Measurements from ENCODE around the gene ULK4. TPM values are rescaled to one million over a fixed set of nuclear protein-coding genes. Genes with fewer than 3 reads are reported as not detected.

ULK4 gene
- total RNA-seq, 1 experiment from 2014 or later, result 6.3 TPM

GRCh38 chr3:41681479-41681878 is 280.4 kb downstream of the ULK4 start:
- H3K9me3 ChIP-seq (ENCODE audit: control insufficient read depth in 1 of 2, insufficient read depth in 1 of 2, low read depth in 1 of 2, low read length in 2 of 2), result no peaks in the 10 kb centered on the region
- RAD21 ChIA-PET (ENCODE audit: low non-redundant PET in 1 of 2, low total read pairs in 2 of 2, uncharacterized antibody in 2 of 2, unreplicated experiment in 2 of 2), result no interaction called here
- no peaks in the 10 kb centered on the region for H3K27me3 ChIP-seq (ENCODE audit: insufficient read depth, low read length)
- no peaks in the 10 kb centered on the region for H3K79me2 ChIP-seq (ENCODE audit: insufficient read depth, low read length)
- CTCF ChIA-PET, result no interaction called here
- POLR2A ChIA-PET, result no interaction called here
- DNase-seq (ENCODE audit: low read depth, low spot score) (no peak), ATAC-seq (no peak)
- H3K4me1 ChIP-seq (ENCODE audit: control insufficient read depth in 1 of 2, insufficient read depth in 2 of 2, low read length in 2 of 2), result no peaks in the 10 kb centered on the region
- H3K36me3 ChIP-seq (ENCODE audit: control insufficient read depth in 1 of 2, insufficient read depth in 2 of 2, low read length in 2 of 2), result no peaks in the 10 kb centered on the region
- intact Hi-C loops (cut with micrococcal nuclease), result no loop called here
- H3K9ac ChIP-seq (ENCODE audit: low read length), result no peak overlapping the region
- no peak overlapping the region for H3K27ac ChIP-seq (ENCODE audit: low read depth, low read length)
- no peaks in the 10 kb centered on the region for H3K9me2 ChIP-seq (ENCODE audit: insufficient read depth)
- H3K4me2 ChIP-seq (ENCODE audit: low read length), result no peak overlapping the region
- no peaks in the 10 kb centered on the region for H4K20me1 ChIP-seq (ENCODE audit: insufficient read depth)
- H2AFZ ChIP-seq (ENCODE audit: low read depth, low read length, poor library complexity, severe bottlenecking), result no peak overlapping the region
- TF ChIP-seq CBX3 (IDR thresholded peaks at IDR 0.05; ENCODE audit: low read depth) (no peak), TCF7L2 (IDR thresholded peaks at IDR 0.05; ENCODE audit: borderline replicate concordance, extremely low read depth, insufficient read depth, insufficient read length) (no peak), ZFX (IDR thresholded peaks at IDR 0.05) (no peak), EZH2phosphoT487 (IDR thresholded peaks at IDR 0.05; ENCODE audit: borderline replicate concordance) (no peak), ZNF274 (IDR thresholded peaks at IDR 0.05; ENCODE audit: low read depth, low read length) (no peak), SP1 (IDR thresholded peaks at IDR 0.05; ENCODE audit: low read depth) (no peak)
- TF ChIP-seq, protein P1, sequence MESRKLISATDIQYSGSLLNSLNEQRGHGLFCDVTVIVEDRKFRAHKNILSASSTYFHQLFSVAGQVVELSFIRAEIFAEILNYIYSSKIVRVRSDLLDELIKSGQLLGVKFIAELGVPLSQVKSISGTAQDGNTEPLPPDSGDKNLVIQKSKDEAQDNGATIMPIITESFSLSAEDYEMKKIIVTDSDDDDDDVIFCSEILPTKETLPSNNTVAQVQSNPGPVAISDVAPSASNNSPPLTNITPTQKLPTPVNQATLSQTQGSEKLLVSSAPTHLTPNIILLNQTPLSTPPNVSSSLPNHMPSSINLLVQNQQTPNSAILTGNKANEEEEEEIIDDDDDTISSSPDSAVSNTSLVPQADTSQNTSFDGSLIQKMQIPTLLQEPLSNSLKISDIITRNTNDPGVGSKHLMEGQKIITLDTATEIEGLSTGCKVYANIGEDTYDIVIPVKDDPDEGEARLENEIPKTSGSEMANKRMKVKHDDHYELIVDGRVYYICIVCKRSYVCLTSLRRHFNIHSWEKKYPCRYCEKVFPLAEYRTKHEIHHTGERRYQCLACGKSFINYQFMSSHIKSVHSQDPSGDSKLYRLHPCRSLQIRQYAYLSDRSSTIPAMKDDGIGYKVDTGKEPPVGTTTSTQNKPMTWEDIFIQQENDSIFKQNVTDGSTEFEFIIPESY (IDR thresholded peaks at IDR 0.05; ENCODE audit: extremely low read depth, insufficient replicate concordance, low read length), result no peak
- TF ChIP-seq, protein P2, sequence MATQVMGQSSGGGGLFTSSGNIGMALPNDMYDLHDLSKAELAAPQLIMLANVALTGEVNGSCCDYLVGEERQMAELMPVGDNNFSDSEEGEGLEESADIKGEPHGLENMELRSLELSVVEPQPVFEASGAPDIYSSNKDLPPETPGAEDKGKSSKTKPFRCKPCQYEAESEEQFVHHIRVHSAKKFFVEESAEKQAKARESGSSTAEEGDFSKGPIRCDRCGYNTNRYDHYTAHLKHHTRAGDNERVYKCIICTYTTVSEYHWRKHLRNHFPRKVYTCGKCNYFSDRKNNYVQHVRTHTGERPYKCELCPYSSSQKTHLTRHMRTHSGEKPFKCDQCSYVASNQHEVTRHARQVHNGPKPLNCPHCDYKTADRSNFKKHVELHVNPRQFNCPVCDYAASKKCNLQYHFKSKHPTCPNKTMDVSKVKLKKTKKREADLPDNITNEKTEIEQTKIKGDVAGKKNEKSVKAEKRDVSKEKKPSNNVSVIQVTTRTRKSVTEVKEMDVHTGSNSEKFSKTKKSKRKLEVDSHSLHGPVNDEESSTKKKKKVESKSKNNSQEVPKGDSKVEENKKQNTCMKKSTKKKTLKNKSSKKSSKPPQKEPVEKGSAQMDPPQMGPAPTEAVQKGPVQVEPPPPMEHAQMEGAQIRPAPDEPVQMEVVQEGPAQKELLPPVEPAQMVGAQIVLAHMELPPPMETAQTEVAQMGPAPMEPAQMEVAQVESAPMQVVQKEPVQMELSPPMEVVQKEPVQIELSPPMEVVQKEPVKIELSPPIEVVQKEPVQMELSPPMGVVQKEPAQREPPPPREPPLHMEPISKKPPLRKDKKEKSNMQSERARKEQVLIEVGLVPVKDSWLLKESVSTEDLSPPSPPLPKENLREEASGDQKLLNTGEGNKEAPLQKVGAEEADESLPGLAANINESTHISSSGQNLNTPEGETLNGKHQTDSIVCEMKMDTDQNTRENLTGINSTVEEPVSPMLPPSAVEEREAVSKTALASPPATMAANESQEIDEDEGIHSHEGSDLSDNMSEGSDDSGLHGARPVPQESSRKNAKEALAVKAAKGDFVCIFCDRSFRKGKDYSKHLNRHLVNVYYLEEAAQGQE (IDR thresholded peaks at IDR 0.05; ENCODE audit: low read depth), result no peak
- BruUV-seq (replicated peaks), result no TSS peak
- no peak overlapping the region for H3K4me3 ChIP-seq (replicated peaks in 1 of 2; ENCODE audit: low read depth in 1 of 2, low read length in 2 of 2)
